DMS153 treated with DMSO at 0.1 percent for 48 hours (cell line): Measurements from ENCODE around the gene HYAL4.
"Not testable (repeated sequence)": the region's sequence is repeated elsewhere in the genome, so short reads cannot be mapped to it uniquely, and the experiment has no call there.

ENCODE experiments used
- DNase-seq: peaks from one replicate; lab custom pipeline; 2025; ENCODE audit not compliant: unreplicated experiment; lab: John Stamatoyannopoulos, UW

HYAL4 gene, protein sequence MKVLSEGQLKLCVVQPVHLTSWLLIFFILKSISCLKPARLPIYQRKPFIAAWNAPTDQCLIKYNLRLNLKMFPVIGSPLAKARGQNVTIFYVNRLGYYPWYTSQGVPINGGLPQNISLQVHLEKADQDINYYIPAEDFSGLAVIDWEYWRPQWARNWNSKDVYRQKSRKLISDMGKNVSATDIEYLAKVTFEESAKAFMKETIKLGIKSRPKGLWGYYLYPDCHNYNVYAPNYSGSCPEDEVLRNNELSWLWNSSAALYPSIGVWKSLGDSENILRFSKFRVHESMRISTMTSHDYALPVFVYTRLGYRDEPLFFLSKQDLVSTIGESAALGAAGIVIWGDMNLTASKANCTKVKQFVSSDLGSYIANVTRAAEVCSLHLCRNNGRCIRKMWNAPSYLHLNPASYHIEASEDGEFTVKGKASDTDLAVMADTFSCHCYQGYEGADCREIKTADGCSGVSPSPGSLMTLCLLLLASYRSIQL

DNA sequence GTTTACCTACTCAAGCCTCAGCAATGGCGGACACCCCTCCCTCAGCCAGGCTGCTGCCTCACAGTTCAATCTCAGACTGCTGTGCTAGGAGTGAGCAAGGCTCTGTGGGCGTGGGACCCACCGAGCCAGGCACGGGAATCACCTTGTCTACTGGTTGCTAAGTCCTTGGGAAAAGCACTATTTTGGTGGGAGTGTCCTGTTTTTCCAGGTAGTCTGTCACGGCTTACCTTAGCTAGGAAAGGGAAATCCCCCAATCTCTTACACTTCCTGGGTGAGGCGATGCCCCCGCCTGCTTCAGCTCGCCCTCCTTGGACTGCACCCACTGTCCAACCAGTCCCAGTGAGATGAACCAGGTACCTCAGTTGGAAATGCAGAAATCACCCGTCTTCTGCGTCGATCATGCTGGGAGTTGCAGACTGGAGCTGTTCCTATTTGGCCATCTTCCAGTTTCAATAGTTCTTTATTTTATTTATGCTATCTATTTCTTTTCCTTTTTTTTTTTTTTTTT, at the start of gene HYAL4:
HYAL4 (plus strand) TSS at position 458 of the 508 bp plus-strand sequence. CDS start 23,105 bp downstream, outside the sequence.
- no peak for DNase-seq

DNA sequence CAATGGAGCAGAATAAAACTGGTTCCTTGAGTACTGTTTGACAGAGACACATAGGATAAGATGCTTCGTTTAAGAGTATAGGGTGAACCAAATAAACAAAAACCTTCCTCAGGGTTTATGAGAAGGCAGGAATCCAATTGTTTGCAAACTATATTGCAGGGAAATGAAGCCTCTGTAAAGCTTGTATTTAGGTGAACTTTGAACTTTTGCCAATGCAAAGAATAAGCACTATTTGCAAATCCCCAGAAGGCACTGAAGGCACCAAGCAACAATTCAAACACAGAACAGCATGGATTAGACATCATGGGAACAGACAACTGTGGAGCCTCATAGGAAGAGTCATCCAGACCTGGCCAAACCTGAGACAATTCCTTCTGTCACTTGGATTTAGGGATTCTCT, 49.1 kb upstream of the HYAL4 start:
- DNase-seq = no peak

DNA sequence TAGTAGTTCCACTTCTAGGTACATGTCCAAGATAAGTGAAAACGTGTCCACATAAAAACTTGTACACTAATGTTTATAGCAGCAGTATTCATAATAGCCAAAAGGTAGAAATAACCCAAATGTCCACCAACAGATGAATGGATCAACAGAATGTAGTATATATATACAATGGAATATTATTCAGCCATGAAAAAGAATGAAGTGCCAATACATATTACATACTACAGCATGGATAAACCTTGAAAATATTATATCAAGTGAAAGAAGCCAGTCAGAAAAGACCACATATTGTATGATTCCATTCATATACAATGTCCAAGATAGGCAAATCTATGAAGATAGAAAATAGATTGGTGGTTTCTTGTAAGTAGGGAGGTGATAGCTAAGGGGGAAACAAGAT, 48.4 kb upstream of the HYAL4 start:
- no peak for DNase-seq

DNA sequence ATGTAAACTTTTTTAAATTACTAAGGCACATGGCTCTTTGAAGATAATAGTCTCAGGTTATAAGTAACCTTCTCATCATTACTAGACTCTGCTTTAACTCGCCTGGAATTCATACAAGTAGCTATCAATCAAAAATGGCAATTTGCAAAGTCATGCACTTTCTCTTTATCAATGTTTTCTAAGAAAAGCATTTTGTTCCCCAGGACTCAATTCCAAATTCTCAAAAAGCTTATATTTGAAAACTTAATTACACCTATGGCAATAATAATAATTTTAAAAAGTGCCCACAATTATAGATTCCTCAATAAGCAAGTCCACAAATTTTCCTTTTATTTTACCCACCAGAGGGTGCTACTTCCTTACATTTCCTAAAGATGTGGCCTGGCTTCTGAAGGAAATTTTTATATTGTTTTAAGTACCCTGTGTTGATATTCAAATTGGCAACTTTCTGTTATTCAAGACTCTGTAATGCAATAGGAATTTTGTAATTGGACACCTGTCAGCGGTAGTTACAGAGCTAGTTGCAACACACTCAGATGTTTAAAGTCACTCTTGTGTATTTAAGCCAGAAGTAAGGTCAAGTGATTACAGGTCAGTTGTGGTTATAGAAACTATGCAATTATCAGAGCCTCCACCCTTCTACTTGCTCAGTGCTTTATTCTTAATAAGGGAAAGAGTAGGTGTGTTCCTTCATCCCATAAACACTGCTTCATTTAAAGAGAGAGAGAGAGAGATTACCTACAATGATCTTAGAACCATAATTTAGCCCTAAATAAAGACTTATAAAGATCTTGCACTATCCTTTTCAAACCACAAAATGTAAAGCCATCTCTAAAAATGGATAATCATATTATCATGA, 47.1 kb upstream of the HYAL4 start:
- DNase-seq = peak; percentile 67

DNA sequence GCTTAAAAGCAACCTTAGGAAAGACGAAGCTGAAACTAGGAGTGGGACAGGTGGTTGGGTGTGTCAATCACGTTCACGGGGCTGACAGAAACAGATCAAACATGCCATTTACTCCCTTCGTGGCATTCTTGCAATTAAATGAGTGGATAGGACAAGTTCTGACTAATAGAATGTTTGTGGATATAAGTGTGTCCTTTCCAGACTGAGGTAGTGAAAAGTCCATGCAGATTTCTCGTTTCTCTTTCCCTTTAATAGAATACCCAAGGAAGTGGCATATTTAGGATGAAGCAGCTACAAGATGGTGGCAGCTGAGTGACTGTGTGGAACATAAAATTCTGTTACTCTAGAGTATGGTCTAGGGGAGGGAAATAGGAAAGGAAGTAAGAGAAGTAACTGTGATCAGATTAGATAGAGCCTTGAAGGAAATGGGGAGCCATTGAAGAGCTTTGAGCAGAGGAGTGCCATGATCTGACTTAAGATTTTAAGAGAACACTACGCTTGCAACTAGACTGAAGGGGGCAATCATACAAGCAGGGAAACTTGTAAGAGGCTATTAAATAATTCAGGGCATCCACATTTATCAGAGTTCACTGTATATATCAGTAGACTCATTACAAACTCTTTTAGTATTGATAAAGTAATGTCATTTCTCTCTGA, 46.3 kb upstream of the HYAL4 start:
- DNase-seq = no peak

DNA sequence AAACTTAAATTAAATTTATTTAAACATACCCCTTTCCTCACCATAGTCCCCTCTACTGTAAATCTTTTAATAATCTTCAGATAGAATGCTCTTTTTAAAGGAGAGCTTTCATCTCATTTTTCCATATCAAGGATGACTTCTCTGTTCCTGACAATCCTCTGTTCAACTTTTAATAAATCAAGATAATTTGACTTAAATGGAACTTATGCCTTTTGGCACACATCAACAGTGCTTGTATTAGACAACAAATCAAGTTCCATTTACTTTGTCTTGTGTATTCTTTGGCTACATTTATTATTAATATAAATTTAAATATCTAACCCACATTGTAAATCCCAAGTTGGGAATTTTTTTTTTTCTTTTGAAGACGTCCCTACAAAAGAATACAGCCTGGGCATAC, 42.7 kb upstream of the HYAL4 start:
- no peak for DNase-seq

DNA sequence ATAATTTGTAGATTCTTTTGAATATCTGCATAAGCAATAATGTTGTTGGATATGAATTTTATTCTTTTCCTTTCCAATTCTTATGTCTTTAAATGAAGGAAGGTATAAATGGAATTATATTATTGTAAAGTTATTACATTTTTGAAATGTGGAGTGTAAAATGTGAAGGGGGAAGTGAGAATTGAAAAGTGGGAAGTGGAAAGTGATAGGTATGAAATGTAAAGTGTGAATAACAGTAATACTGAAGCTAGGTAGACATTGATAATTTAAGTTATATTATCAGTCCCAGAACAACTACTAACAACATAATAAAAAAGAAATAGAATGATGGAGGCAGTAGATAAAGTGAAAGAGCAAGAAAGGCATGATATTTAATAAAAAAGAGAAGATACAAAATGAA, 39.7 kb upstream of the HYAL4 start:
- DNase-seq = no peak

DNA sequence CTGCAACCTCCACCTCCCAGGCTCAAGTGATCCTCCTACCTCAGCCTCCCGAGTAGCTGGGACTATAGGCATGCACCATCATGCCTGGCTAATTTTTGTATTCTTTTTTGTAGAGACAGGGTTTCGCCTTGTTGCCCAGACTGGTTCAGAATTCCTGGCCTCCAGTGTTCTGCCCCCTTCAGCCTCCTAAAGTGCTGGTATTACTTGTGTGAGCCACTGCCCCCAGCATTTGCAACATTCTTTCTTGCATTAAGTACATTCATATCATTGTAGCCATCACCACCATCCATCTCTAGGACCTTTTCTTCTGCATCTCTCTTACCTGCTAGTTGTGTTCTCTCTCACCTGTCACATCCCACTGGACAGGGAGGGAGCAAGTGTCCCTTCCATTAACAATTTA, 35.5 kb upstream of the HYAL4 start:
- DNase-seq = no peak

DNA sequence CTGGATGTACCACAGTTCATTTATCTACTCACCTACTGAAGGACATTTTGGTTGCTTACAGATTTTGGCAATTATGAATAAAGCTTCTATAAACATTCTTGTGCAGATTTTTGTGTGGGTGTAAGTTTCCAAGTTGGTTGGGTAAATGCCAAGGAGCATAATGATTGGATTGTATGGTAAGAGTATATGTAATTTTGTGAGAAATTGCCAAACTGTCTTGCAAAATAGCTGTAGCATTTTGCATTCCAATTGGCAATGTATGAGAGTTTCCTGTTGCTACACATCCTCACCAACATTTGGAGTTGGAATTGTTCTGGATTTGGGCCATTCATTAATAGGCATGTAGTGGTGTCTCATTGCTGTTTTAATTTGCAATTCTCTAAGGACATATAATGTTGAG, 33.9 kb upstream of the HYAL4 start:
- DNase-seq = no peak

DNA sequence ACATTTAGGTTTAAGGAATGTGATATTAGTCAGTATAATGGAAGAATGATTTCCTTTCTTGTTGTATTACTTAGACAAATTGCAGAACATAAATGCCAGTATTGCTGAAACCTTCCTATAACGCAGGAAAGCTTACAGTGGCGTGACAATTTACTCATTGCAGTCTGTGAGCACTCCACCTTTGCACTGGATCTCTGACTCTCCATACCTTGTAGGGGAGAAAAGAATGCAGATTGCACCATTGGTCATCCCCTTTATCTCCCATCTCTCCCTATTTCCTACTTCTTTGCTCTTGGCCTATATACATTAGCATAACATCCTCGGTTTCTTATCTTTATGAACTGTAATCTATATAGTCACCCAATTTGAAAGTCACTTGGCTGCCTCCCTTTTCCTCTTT, 28.1 kb upstream of the HYAL4 start:
- DNase-seq = no peak

DNA sequence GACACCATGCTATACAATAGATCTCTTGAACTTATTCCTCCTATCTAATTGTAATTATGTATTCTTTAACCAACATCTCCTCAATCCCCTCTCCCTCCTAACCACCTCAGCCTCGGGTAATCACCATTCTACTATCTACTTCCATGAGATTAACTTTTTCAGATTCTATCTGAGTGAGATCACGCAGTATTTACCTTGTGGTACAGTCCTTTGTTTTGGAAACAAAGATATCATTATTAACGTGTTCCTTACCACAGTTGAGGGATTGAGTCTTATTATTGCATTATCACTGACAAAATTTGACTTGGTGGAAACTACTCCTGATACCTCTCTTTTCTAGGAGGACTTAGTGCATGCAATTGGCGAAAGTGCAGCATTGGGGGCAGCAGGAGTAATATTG, 26.0 kb upstream of the HYAL4 start:
- no peak for DNase-seq

DNA sequence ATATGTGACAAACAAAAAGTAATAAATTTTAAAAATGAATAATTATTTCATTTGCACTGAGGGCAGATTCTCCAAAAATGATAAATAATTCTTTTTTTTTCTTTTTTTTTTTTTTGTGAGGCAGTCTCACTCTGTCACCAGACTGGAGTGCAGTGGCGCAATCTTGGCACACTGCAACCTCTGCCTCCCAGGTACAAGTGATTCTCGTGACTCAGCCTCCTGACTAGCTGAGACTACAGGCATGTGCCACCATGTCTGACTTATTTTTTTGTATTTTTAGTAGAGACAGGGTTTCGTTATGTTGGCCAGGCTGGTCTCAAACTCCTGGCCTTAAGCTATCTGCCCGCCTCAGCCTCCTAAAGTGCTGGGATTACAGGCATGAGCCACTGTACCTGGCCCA, 25.2 kb upstream of the HYAL4 start:
- DNase-seq = not testable (repeated sequence)

DNA sequence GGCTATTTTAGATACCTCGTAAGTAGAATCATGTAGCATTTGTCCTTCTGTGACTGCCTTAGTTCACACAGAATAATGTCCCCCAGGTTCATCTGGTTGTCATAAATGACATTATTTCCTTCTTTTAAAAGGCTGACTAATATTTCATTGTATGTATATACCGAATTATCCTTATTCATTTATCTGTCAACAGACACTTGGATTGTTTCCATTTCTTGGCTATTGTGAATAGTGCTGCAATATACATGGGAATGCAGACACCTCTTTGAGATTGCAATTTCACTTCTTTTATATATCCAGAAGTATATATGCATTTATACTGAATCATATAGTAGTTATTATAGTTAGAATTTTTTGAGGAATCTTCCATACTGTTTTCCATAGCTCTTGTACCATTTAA, 24.1 kb upstream of the HYAL4 start:
- DNase-seq = no peak

DNA sequence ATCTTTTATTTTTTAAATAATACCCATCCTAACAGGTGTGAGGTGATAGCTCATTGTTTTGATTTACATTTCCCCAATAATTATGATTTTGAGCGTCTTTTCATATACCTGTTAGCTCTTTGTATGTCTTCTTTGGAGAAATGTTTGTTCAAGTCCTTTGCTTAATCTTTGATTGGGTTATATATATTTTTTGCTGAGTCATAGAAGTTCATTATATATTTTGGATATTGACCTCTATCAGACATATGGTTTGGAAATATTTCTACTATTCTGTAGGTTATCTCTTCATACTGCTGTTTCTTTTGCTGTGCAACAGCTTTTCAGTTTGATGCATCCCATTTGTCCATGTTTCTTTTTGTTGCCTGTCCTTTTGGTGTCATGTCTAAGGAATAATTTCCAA, 23.6 kb upstream of the HYAL4 start:
- DNase-seq = no peak

DNA sequence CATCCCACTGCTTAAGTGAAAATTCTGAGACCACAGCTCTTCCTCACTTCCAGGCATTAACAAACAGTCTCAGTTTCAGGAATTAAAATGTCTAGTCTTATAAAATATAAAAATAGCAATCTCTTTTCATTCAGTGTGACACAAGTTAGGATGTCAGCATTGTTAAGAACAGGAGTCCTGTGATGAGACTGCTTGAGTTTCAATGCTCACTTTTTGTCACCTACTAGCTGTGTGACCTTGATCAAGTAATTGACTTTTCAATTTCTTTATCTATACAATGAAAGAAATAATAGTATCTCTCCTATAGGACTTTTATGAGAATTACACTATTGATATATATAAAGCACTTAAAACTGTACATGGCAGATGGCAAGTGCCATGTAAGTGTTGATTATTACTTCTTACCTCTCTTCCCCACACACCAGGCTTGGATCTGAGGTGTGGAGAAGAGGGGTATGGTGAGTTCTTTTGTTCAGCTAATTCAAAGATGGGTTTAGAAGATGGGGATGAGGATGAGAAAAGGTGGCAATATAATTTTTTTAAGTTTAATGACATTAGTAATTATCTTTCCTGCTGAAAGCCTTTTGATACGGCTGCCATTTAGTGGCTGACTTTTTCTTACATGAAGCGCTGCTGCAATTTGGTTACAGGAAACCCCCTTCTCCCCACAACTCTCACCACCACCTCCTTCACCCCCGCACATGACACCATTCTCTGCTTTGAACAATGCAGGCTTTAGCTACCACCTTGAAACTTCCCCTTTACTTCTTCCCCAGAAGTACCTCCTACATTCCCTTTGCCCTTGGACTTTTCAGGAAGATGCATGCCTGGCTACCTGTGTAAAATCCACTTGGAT, 20.8 kb upstream of the HYAL4 start:
- DNase-seq = no peak

DNA sequence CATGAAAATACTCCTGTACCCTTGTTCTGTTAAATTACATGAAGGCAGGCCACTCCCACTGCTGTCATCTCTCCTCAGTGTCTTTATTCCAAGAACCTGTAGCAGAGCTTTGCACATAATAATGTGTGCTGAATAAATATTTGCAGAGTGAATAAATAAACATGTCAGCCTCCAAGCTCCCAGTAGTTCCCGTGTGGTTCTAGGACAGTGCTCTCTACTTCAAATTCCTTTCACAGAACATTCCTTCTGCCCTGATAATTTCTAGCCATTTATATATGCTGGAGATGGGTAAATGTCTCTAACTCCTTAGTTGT, 20.3 kb upstream of the HYAL4 start:
- peak; percentile 80 for DNase-seq

DNA sequence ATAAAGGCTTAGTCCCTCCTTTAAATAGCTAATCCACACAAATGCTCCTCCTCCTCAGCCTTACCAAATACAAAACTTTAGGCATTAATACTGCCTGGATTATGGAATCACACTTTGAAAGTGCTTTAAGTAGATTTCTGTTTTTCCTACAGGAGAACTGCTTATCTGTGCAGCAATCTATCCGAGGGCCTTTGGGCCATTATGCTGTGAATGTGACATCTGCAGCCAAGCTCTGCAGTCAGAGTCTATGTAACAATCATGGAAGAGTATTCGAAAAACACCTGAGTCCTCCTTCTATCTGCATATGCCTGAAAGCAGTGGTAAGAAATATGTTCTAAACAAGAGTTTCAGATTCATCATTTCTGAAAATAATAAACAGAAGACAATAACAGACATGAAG, 16.2 kb upstream of the HYAL4 start:
- DNase-seq = no peak

DNA sequence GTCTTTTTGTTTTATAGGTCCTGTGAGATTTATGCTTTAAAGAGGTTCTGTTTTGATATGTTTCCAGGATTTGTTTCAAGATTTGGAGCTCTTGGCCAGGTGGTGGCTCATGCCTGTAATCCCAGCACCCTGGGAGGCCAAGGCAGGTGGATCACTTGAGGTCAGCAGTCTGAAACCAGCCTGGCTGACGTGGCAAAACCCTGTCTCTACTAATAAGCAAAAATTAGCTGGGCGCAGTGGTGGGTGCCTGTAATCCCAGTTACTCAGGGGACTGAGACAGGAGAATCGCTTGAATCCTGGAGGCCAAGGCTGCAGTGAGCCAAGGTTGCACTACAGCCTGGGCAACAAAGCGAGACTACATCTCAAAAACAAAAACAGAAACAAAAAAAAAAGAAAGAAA, 8.3 kb upstream of the HYAL4 start:
- no peak for DNase-seq

DNA sequence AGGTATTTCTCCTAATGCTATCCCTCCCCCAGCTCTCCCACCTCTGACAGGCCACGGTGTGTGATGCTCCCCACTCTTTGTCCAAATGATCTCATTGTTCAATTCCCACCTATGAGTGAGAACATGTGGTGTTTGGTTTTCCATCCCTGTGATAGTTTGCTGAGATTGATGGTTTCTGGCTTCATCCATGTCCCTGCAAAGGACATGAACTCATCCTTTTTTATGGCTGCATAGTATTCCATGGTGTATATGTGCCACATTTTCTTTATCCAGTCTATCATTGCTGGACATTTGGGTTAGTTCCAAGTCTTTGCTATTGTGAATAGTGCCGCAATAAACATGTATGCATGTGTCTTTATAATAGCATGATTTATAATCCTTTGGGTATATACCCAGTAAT, 5.9 kb upstream of the HYAL4 start:
- not testable (repeated sequence) for DNase-seq

DNA sequence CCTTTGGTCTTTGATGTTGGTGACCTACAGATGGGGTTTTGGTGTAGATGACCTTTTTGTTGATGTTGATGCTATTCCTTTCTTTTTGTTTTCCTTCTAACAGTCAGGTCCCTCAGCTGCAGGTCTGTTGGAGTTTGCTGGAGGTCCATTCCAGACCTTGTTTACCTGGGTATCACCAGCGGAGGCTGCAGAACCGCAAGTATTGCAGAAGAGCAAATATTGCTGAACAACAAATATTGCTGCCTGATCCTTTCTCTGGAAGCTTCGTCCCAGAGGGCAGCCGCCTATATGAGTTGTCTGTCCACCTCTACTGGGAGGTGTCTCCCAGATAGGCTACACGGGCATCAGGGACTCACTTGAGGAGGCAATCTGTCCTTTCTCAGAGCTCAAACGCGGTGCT, 827 bp upstream of the HYAL4 start:
- not testable (repeated sequence) for DNase-seq

DNA sequence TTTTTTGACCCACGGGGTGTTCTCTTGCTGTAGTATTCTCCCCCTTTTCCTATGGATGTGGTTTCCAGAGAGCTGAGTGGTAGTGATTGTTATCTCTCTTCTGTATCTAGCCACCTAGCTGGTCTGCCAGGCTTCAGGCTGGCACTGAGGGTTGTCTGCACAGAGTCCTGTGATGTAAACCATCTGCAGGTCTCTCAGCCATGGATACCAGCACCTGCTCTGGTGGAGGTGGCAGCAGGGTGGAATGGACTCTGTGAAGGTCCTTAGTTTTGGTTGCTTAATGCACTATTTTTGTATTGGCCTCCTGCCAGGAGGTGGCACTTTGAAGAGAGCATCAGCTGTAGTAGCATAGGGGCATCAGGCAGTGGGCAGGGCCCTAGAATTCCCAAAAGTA, 851 bp downstream of the HYAL4 start:
- no peak for DNase-seq
